ENCODE data around the gene TEK.

- TF ChIP-seq, protein P1, sequence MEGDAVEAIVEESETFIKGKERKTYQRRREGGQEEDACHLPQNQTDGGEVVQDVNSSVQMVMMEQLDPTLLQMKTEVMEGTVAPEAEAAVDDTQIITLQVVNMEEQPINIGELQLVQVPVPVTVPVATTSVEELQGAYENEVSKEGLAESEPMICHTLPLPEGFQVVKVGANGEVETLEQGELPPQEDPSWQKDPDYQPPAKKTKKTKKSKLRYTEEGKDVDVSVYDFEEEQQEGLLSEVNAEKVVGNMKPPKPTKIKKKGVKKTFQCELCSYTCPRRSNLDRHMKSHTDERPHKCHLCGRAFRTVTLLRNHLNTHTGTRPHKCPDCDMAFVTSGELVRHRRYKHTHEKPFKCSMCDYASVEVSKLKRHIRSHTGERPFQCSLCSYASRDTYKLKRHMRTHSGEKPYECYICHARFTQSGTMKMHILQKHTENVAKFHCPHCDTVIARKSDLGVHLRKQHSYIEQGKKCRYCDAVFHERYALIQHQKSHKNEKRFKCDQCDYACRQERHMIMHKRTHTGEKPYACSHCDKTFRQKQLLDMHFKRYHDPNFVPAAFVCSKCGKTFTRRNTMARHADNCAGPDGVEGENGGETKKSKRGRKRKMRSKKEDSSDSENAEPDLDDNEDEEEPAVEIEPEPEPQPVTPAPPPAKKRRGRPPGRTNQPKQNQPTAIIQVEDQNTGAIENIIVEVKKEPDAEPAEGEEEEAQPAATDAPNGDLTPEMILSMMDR (IDR thresholded peaks at IDR 0.05; ENCODE audit: insufficient read depth, low read depth, low read length): no peak
- no peak for TF ChIP-seq EZH2 (IDR thresholded peaks at IDR 0.05; ENCODE audit: insufficient read depth, low read length)
Measured at GRCh38 chr9:27168496-27168895, 59.5 kb downstream of the TEK start.
